Stimulated activated CD4-positive, alpha-beta T cell treated with anti-CD3 and anti-CD28 coated beads, Interleukin-1b, Interleukin-23, amount 100 ng/mL, for 24 hours (primary cell): Measurements from ENCODE around the gene PDE11A.
"Not testable (repeated sequence)": the region's sequence is repeated elsewhere in the genome, so short reads cannot be mapped to it uniquely, and the experiment has no call there.

Source experiments
- DNase-seq, 4 experiments: peaks; one replicate each; pipeline ENCODE4 v3.0.0-alpha.2; 2020; ENCODE audit warnings: low read depth in 4 of 4, low spot score in 1 of 4

The PDE11A gene

DNA sequence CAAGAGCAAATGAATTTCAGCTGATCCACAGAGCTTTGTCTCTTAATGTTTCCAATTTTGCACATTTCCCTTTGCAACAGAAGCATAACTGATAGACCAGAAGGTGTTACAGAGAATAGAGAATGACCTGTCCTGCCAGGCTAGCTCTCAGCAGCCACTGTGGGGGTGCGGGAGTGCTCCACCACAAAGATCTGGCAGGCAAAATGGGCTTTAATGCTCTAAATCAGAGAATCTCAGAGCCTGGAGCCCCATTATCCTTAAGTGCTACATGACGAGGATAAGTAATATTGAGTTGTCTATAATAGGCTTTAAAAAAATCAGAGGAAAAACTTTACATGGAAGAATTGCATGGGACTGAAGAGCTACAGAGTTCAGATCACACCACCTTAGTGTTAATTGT, 245.7 kb downstream of the PDE11A start:
- DNase-seq: no peak

DNA sequence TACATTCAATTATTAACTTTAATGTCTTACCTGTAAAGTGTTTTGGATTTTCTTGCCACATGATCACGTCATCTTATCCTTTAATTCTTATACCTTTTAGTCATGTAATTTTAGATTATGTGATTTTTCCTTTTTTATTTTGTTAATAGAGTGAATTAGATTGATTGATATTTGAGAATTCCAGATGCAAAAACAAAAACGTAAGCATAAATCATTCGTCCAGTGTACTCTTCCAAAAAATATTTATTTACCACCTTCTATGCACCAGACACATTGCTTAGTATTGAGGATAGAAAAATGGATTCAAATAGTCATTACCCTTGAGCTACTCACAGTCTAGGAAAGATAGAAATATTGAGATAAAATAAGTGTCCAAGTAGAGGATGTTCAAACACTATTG, 249.6 kb downstream of the PDE11A start:
- no peak for DNase-seq

DNA sequence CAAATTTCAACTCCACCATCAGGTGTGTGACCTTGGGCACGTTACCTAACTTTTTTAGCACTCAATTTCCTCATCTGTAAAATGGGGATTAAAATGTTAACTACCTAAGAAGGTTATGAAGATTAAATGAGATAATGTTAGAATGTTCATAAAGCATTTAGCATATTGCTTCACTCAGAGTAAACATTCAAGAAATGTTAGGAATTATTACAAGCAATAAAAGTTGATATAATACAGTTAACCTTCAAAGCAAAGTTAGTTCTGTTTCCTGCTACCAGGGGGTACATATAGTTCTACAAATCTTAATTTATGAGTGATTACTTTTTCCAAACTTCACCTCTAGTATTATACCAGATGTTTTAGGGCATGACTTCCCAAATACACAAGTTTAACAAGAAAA, 254.2 kb downstream of the PDE11A start:
- DNase-seq: no peak

DNA sequence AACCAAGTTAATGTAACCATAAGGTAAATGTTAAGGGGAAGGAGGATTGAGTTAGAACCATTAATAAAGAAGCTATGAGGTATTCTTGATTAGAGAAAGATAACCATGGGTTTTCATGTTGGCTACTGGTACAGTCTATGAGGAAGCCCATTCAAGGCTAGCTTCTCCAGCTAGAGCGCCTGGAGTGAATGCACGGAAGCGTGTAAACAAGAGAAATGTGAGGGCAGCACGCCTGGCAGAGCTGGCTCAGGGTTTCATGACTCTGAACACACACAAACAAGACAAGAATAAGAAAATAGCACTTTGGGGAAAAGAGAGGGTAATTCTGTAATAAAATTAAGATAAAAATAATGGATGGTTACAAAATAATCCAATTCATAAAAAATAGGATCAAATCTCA, 255.3 kb downstream of the PDE11A start:
- no peak for DNase-seq

DNA sequence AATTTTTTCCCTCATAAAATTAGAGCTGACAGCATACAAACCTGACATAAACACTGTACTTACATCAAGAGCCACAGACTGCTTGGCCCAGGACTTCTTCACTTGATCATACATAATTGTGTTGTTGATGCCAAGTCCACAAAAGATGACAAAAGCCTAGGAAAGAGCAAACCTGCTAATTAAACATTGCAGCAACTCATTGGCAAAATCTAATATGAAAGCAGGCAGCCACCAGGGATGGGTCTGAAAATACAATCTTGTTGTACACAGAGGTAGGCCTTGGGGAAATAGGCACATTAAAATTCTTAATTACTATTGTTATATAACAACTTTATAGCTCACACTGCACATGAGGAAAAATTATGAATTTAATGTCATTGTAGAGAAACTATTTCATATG, 255.8 kb downstream of the PDE11A start:
- no peak for DNase-seq

DNA sequence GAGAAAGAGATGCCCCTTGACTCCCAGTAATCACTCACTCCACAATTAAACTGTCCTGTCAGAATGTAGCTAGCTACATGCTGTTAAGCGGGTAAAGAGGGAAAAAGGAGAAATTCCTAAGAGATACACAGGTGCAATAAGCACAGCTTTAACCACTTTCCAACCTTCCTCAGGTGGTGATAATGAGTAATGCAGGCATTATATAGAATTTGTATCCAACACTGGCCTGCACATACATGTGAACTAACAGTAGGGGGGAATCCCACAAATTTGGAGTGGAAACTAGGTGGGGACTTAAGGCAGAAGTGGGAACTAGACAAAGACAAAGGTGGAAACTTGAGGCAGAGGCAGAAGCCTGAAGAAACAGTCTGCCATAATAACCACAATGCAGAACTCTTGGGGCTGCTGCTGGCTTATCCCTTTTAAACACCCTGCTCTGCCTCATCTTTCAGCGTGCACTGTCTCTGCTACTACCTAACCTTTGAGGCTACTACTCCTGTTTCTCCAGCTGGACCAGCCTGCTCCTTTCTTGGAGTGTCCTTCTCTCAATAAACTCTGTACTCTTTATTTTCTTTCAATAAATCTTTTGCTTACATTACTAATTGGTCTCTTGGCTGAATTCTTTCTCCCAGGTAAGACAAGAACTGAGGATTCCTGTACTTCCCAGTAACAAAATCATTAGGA, 259.7 kb downstream of the PDE11A start:
- DNase-seq: no peak

DNA sequence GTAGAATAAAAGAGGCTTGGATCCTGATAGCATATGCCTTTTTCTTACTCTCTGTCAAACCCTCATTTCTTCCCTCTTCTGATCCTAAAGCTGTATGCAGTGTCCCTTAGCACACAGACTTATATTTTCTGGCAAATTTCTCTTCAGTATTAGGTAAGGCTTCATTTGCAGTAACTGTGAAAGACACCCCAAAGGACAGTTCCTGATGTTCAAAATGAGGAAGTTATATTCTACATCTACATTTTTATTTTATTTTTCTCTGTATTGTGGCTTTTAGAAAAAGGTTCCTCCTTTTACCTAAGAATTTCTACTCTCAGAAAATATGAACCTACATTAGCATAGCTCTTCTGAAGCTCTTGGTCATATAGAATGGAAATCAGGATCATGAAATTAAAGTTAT, 261.7 kb downstream of the PDE11A start:
- no peak for DNase-seq

DNA sequence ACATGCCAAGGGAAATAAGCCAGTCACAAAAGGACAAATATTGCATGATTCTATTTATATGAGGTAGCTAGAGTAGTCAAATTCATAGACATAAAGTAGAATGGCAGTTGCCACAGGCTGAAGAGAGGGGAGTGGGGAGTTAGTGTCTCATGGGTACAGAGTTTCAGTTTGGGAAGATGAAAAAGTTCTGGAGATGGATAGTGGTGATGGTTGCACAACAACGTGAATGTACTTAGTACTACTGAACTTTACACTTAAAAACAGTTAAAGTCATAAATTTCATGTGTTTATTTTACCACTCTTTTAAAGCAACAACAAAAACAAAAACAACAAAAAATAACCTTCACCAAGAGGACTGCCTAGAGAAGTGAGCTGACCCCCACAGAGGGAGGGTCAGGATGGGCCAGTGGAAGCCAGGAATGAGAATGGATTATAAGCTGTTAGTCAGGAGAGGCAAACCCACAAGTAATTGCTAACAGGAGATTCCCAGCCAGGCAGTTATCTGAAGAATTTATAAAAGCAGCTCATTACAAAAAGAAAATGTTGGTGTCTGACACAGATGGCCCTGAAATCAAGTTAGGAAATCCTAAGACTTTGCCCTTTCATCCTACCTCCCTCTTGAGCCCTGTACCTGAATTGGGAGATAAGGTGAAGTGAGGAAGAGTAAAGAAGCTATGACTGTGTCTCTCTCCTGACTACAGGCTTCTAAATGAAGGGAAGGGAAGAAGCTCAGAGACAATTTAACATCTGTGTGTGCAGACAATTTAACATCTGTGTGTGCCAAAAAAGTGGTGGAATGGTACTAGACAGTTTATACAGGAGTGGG, 263.4 kb downstream of the PDE11A start:
- no peak for DNase-seq

DNA sequence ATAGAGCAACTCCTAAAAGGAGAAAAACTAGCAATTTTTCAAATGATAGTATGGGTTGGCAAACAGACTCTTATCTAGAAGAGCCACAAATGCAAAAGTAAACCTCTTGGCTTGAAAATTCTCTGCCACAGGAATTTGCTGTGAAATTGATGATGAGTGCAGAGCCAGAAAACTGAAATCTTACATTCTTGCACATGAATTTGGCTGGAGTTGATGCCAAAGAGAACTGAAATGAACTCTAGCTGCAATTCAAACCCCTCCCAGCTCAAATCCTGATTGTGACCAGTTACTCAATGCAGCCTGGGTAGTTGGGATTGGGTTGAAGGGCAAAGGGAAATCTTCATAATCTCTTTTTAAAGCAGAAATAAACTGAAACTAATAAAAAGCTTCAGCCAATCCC, 266.6 kb downstream of the PDE11A start:
- no peak for DNase-seq

DNA sequence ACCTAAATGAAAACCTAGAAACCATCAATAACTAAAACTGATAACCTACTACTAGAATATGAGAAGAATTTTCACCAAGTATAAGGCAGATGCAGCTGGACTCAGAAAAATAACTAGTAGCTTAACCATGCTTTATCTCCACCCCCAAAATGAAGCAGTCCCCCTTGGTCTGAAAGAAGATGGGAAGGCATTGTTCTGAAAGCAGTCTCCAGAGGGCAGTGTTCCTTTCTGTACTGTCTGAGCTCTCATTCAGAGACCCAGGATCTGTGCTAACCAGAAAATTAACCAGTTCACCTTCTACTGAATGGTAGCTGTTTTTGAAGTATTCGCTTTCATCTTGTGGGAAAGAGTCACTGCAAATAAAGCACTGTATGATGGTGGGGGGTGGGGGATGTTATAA, 273.0 kb downstream of the PDE11A start:
- DNase-seq: no peak

DNA sequence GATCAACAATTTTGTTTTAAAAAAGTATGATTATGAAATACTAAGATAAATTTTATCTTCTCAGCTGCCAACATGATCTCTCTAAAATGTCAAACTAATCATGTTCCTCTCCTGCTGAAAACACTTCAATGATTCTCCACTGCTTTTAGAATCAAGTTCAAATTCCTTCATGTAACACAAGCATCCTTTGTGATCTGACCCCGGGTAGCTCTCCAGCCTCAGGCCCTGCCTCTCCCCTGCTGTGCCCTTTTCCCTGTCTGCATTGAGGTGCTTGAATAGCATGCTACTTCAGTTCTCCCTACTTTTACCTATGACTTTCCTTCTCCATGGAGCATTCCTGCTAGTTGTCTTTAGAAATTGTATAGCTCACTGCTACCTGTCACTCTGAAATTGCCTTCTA, 274.8 kb downstream of the PDE11A start:
- no peak for DNase-seq

DNA sequence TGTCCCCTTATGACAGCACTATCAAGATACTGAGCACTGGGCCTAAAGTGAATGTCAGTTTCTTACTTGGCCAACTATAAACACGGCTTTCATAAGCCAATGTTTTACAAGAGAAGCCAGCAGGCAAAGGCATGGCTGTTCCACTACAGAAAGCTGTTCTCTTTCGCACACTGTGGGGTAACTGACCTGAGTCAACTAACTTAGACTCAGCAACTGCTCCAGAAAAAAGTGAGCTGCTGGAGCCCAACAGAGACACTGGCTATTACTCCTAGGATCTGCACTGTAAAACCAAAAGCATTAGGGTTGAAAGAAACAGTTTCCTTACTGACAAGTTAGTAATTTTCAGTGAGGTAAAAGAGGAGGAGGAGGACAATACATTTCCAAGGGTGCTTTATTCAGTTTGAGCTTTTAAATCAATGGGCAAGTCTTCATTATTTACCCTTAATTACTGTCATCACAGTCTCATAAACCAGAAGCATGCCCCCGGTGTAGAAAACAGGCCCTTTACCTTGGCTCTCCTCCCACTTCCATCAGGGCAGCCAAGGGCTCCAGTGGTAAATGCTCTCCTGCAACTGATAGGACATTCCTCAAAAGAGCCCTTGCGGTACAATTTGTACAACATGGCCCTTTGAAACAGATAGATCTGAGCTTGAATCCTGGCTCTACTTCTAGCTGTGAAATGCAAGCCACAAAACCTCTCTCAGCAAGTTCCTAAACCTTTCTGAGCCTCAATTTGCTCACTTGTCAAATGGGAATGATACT, 275.7 kb downstream of the PDE11A start:
- no peak for DNase-seq

DNA sequence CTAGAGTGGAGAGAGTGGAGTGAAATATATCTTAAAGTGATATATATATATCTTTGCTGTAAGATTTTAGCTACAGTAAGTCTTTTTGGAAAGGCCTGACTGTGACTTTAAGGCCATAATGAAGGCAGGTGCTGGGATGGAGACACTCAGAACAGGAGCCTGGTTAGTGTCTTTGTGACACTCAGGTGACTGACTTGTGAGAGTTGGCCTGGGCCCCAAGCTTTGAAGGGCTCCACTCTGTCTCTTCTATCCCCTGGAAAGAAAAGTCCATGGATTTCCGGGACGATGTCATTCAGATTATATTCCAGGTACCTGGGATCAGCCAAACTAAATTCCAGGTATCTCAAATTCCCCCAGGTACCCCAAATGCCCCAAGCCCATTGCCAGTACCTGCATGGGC, 276.6 kb downstream of the PDE11A start:
- DNase-seq: no peak

DNA sequence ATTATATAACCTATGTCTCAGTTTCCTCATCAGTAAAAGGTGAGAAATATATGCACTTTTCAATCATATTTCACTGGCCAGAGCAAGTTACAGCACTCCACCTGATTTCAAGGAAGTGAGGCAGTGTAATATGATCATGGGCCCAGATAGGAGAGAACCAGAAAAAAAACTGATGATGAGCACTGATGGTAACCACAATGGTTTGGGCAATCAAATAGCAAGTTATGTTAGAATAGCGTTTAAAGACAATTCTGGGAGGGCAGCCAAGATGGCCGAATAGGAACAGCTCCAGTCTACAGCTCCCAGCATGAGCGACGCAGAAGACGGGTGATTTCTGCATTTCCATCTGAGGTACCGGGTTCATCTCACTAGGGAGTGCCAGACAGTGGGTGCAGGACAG, 287.4 kb downstream of the PDE11A start:
- DNase-seq: not testable (repeated sequence)

DNA sequence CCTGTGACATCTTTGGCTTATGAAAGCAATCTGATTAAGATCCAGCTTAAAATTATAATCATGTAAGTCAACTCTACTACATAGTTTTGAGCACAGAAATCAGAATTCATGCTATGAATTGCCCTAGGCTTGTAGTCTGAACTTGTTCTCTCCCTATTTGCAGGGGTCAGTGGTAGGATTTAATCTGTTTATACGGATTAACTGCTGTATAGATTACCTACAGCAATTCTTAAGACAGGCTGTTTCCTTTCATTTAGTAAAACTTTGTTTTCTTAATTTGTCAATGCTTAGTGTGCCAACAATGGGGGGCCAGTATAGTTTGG, 287.9 kb downstream of the PDE11A start:
- no peak for DNase-seq

DNA sequence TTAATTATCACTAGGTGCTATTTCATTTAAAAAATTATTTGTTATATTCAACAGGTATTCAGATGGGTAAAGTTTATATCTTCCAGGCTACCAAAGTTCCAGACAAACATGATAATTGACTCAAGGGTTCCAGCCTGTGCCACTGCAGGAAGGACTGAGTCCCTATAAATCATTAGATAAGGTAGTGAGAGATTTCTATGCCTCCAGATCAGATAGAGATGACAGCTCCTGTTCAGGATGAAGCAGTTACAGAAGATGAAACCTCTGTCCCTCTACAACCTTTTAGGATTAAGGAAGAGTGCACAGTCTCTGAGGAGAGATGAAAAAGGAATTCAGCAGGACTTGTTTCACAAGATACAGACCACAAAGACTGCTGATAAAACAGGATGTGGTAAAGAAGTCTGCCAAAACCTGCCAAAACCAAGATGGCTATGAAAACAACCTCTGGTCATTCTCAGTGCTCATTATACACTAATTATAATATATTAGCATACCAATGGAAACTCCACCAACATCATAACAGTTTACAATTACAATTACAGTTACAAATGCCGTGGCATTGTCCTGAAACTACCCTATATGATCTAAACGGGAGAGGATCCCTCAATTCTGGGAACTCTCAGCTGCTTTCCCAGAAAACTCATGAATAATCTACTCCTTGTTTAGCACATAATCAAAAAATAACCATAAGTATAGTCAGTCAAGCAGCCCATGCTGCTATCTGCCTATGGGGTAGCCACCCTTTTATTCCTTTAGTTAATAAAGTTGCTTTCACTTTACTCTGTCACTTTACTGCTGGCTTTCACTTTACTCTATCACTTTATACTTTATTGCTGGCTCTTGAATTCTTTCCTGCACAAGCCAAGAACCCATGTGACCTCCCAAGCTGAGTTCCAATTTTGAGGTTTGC, 288.5 kb downstream of the PDE11A start:
- DNase-seq: no peak

DNA sequence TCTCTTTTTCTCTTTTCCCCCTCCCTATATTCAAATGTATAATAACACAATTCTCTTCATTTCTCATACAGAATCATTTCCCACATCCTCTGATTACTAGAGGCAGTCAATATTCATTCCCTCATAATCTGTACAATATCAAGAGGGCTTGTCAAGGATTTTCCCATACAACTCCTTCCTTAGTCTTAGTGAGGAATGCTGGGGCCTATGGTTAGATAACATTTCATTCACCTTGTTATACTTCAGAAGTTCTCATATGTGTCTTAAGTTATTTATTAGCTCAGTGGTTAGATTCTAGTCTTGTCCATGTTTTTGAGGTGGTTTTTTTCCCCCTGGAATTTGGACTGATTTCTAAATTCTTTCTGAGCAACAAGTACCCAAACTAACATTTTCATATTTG, 289.5 kb downstream of the PDE11A start:
- DNase-seq: no peak

DNA sequence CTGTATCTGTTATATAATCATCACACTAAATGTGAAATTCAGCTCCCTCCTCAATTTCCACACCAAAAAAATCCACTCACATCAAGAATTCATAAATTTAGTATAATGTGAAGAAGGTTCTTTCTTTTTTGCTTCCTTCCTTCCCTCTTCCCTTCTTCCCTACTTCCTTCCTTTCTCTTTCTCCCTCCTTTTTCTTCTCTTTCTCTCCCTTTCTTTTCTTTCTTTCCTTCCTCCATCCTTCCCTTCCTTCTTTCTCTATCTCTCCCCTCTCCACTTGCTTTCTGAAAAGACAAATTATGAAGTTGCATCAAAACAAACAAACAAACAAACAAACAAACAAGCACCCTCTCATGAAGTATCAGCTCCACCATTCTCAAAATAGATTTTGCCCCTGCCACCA, 290.0 kb downstream of the PDE11A start:
- DNase-seq: no peak

DNA sequence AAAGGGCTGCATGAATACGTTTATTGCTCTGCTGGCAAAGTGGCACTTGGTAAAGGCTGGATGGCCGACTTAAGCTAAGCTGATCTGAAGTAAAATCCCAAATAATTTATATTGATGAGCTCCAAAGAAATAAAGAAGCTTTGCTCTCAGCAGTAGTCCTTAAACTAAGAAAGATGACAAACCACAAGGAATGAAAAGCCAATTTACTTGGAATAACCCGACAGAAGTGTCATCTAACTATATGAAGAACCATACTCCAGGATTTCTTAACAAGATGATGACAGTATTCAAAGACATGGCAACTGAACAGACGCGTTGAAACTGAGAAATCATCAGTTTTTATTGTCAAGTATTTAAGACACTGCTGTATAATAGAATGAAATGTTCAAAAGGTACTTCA, 294.1 kb downstream of the PDE11A start:
- DNase-seq: no peak

DNA sequence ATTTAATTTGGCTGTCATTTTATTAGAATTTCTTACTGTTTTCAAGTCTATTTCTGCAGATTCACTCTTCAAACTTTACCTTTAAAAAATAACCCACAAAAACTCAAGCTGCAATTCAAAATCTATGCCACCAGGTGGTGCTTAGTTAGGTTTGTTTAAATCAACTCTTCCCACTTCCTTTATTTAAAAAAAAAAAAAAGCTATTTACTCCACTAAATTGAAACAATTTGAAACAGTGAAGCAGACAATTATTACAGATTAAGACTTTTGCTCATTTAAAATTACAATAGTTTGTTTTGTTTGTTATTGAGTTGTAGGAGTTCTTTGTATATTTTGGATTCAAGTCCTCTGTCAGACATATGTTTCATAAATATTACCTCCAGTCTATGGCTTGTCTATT, 300.0 kb downstream of the PDE11A start:
- DNase-seq: no peak

DNA sequence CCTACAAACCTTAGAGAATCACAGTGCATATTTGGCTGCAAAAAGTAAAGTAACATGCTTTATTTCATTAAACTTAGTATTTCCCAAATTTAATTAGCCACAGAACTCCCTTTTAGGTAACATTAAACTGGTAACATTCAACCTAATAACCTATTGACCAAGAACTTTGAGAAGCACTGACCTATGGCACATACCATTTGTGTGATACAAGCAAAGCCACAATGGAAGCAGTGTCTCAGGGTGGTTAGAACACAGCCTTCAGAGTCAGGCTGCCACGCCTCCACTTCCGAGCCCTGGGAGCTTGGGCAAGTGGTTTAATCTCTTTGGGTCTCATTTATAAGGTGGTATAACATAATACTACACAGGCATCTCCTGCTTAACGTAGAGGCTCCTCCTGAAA, 301.4 kb downstream of the PDE11A start:
- DNase-seq: no peak
